Thyroid gland (tissue), 4 donors: Measurements from ENCODE around the gene ATOH7. TPM values are rescaled to one million over a fixed set of nuclear protein-coding genes. Genes with fewer than 3 reads are reported as not detected.

ENCODE experiments used
- DNase-seq, 2 donors: peaks; one replicate each; pipeline ENCODE4 v3.0.0-alpha.2; 2019
- H3K27ac ChIP-seq, 3 donors: fragments of 200-600 bp; sonication (generic); 1 replicate in 2 of 3; 2 replicates in 1 of 3; pipeline ENCODE4 v1.5.1; 2016 to 2019; ENCODE audit warnings: mild to moderate bottlenecking in 1 of 3, moderate library complexity in 1 of 3
- H3K27me3 ChIP-seq: fragments of 200-600 bp; sonication (generic); one replicate; pipeline ENCODE4 v1.5.1; 2019
- H3K36me3 ChIP-seq, 2 donors: fragments of 200-600 bp; sonication (generic); one replicate each; pipeline ENCODE4 v1.5.1; 2016 to 2019
- H3K4me1 ChIP-seq, 2 donors: fragments of 200-600 bp; sonication (generic); one replicate each; pipeline ENCODE4 v1.5.1; 2017 to 2019
- H3K4me3 ChIP-seq, 3 donors: fragments of 200-600 bp; sonication (generic); replicated peaks in 1 of 3; 1 replicate in 2 of 3; 2 replicates in 1 of 3; pipeline ENCODE4 v1.5.1; 2016; ENCODE audit warnings: mild to moderate bottlenecking in 1 of 3
- H3K9me3 ChIP-seq: fragments of 200-600 bp; sonication (generic); one replicate; pipeline ENCODE4 v1.5.1; 2017
- POLR2A ChIP-seq, 2 donors: fragments of 450-650 bp; IDR thresholded peaks; one replicate each; pipeline ENCODE4 v1.6.1; 2017; ENCODE audit warnings: antibody characterized with exemption in 2 of 2, mild to moderate bottlenecking in 2 of 2, moderate library complexity in 1 of 2
- WGBS, 2 donors: methylation state at CpG; one replicate each; pipeline ENCODE4 v1.1.5; 2017; 5-methylcytosine and 5-hydroxymethylcytosine counted together
- intact Hi-C: fragments of 100-400 bp; cut with DNase I; formaldehyde crosslinking; loops from one replicate; pipeline ENCODE4 v1.15.1; 2023
- total RNA-seq, 4 donors: library from RNA; depleted of rRNA; stranded (reverse); fragments of >200 nt; gene quantifications; one replicate each; pipeline ENCODE4 v1.2.3, GENCODE V29; 2016
- TF ChIP-seq, protein P1 (sequence below), 6 experiments: fragments of 200-600 bp in 3 of 6; fragments of 450-650 bp in 3 of 6; sonication (generic) in 3 of 6; IDR thresholded peaks; one replicate each; pipeline ENCODE4 v1.5.1; 2016 to 2019; ENCODE audit warnings: antibody characterized with exemption in 6 of 6, mild to moderate bottlenecking in 2 of 6, inconsistent platforms in 1 of 6, moderate library complexity in 1 of 6

Gene ATOH7
- total RNA-seq, 4 donors from 2014 or later: not detected

DNA sequence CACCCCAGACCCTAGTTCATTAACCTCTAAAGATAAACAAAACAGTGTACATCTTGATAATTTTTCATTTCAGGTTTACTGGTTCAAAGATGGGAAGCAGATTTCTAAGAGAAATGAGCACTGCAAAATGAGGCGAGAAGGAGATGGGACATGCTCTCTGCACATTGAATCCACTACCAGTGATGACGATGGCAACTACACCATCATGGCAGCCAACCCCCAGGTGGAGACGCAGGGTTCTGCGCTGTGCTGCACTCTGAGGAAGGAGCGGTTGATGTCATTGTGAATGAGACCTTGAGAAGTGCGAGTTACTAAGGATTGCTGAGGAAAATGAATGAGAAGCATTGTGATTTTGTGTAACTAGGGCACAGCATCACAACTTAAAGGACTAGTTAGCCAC is 37.6 kb downstream of the ATOH7 start:
- H3K27me3 ChIP-seq: no peaks in the 10 kb centered on the region
- WGBS, 2 donors: 75 to 84% methylated on average over 6 of the region's 6 CpGs
- intact Hi-C loops: no loop called here

DNA sequence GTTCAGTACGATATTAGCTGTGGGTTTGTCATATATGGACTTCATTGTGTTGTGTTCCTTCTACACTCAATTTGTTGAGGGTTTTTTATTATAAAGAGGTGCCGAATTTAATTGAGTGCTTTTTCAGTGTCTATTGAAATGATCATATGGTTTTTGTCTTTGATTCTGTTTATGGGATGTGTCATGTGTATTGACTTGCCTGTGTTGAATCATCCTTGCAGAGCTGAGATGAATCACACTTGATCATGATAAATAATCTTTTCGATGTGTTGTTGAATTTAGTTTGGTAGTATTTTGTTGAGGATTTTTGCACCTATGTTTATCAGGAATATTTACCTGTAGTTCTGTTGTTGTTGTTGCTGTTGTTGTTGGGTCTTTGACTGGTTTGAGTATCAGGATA is 39.8 kb downstream of the ATOH7 start:
- Histone ChIP-seq H3K36me3 (no peaks in the 10 kb centered on the region), H3K4me1 (no peaks in the 10 kb centered on the region), H3K27me3 (no peaks in the 10 kb centered on the region), H3K27ac (no peak overlapping the region), H3K4me3 (no peak overlapping the region), H3K9me3 (no peaks in the 10 kb centered on the region)
- TF ChIP-seq POLR2A (IDR thresholded peaks at IDR 0.05): no peak
- TF ChIP-seq, protein P1, sequence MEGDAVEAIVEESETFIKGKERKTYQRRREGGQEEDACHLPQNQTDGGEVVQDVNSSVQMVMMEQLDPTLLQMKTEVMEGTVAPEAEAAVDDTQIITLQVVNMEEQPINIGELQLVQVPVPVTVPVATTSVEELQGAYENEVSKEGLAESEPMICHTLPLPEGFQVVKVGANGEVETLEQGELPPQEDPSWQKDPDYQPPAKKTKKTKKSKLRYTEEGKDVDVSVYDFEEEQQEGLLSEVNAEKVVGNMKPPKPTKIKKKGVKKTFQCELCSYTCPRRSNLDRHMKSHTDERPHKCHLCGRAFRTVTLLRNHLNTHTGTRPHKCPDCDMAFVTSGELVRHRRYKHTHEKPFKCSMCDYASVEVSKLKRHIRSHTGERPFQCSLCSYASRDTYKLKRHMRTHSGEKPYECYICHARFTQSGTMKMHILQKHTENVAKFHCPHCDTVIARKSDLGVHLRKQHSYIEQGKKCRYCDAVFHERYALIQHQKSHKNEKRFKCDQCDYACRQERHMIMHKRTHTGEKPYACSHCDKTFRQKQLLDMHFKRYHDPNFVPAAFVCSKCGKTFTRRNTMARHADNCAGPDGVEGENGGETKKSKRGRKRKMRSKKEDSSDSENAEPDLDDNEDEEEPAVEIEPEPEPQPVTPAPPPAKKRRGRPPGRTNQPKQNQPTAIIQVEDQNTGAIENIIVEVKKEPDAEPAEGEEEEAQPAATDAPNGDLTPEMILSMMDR (IDR thresholded peaks at IDR 0.05): no peak
- intact Hi-C loops: no loop called here
- WGBS, 2 donors: 93 to 97% methylated on average over 3 of the region's 3 CpGs
- no peak for DNase-seq

More for the DNA sequence above, 37.6 kb downstream of the ATOH7 start:
- no peak for TF ChIP-seq POLR2A (IDR thresholded peaks at IDR 0.05)
- TF ChIP-seq, protein P1 (IDR thresholded peaks at IDR 0.05): no peak
- H3K9me3 ChIP-seq: no peaks in the 10 kb centered on the region
- no peak overlapping the region for H3K4me3 ChIP-seq
- no peak overlapping the region for H3K27ac ChIP-seq
- DNase-seq: no peak
- H3K4me1 ChIP-seq: no peaks in the 10 kb centered on the region
- H3K36me3 ChIP-seq: no peaks in the 10 kb centered on the region

DNA sequence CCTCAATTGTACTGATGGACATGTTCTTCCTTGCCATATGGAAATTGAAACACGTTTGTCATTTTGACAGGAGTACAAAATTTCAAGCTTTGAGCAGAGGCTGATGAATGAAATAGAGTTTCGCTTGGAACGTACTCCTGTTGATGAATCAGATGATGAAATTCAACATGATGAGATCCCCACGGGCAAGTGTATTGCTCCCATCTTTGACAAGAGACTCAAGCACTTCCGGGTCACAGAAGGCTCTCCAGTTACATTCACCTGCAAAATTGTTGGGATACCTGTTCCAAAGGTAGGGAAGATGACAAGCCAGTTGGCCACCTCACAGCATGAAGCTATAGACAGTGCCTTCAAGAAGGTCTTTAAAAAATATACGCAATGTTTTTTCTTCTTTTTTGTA is 43.1 kb downstream of the ATOH7 start:
- Histone ChIP-seq H3K4me3 (no peak overlapping the region), H3K36me3 (no peaks in the 10 kb centered on the region), H3K4me1 (no peaks in the 10 kb centered on the region), H3K27ac (no peak overlapping the region), H3K9me3 (no peaks in the 10 kb centered on the region), H3K27me3 (no peaks in the 10 kb centered on the region)
- 85 to 91% methylated on average over 6 of the region's 6 CpGs for WGBS, 2 donors
- intact Hi-C loops: no loop called here
- DNase-seq: no peak
- no peak for TF ChIP-seq POLR2A (IDR thresholded peaks at IDR 0.05)
- TF ChIP-seq, protein P1 (IDR thresholded peaks at IDR 0.05): no peak

DNA sequence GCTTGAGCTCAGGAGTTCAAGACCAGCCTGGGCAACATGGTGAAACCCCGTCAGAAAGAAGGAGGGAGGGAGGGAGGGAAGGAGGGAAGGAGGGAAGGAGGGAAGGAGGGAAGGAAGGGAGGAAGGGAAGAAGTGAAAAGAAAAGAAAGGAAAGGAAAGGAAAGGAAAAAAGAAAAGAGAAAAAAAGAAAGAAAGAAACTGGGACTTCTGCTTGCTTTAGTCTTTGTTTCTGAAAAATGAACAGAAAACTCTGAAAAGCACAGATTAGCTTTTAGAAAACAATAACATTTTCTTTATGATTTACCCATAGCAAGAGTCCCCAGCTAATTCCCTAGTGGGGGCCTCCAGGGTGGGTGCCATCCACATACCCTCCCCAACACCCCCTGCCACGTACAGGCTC is 46.8 kb downstream of the ATOH7 start:
- no peaks in the 10 kb centered on the region for H3K36me3 ChIP-seq

DNA sequence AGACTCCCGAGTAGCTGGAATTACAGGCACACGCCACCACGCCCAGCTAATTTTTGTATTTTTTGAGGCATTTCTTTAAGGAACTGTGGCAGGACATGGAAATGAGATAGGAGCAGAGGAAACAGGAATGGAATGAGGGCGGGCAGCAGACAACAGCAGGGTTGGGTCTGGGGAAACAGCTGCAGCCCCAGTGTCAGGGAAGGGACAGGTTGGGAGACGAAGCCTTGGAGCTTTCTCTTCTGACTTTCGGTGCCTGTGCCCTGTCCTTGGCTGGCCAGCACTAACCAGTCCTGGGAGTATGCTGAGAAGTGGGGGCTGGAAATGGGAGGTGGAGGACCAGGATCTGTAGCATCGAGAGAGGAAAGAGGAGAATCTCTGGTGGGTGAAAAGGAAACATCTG is 47.4 kb downstream of the ATOH7 start:
- WGBS, 2 donors: 49 to 54% methylated on average over 7 of the region's 7 CpGs
- Histone ChIP-seq H3K4me3 (no peak overlapping the region), H3K27me3 (no peaks in the 10 kb centered on the region), H3K27ac (no peak overlapping the region), H3K9me3 (no peaks in the 10 kb centered on the region), H3K4me1 (no peaks in the 10 kb centered on the region), H3K36me3 (no peaks in the 10 kb centered on the region)
- intact Hi-C loops: no loop called here
- DNase-seq: no peak
- TF ChIP-seq, protein P1 (IDR thresholded peaks at IDR 0.05): no peak
- TF ChIP-seq POLR2A (IDR thresholded peaks at IDR 0.05): no peak

More for the DNA sequence above, 46.8 kb downstream of the ATOH7 start:
- DNase-seq: no peak
- H3K27ac ChIP-seq: no peak overlapping the region
- no peaks in the 10 kb centered on the region for H3K27me3 ChIP-seq
- H3K4me3 ChIP-seq: no peak overlapping the region
- H3K4me1 ChIP-seq: no peaks in the 10 kb centered on the region
- 60 to 63% methylated on average over 2 of the region's 2 CpGs for WGBS, 2 donors
- TF ChIP-seq, protein P1 (IDR thresholded peaks at IDR 0.05): no peak
- intact Hi-C loops: no loop called here
- no peaks in the 10 kb centered on the region for H3K9me3 ChIP-seq

Other genes with a start within 250 kb of the ATOH7 start
- gene HERC4, start 156.8 kb downstream of the ATOH7 start, total RNA-seq: 10 to 100 TPM; 54.5 to 82.4 (median 67.5) TPM
- under 1 TPM in 1 of 4 donors, not detected in 3; 0.11 TPM for gene MYPN, start 122.6 kb downstream of the ATOH7 start, total RNA-seq
- 10 to 100 TPM; 47.8 to 75.8 (median 56.8) TPM for gene HNRNPH3, start 100.0 kb upstream of the ATOH7 start, total RNA-seq
- gene PBLD, start 100.8 kb upstream of the ATOH7 start, total RNA-seq: 10 to 100 TPM in 1 of 4 donors, 1 to 10 TPM in 3; 5.0 to 12.3 (median 6.4) TPM
- 10 to 100 TPM; 27.4 to 52.5 (median 31.4) TPM for gene RUFY2, start 175.2 kb upstream of the ATOH7 start, total RNA-seq
- 10 to 100 TPM in 1 of 4 donors, 1 to 10 TPM in 3; 1.8 to 18.2 (median 4.9) TPM for gene DNA2, start 239.9 kb upstream of the ATOH7 start, total RNA-seq